Osteocyte (in vitro differentiated cells): Measurements from ENCODE around the gene ETV5. TPM values are rescaled to one million over a fixed set of nuclear protein-coding genes. Genes with fewer than 3 reads are reported as not detected.

Experiments used
- DNase-seq: peaks from one replicate; pipeline ENCODE4 v3.0.0; 2021; ENCODE audit warnings: mixed read lengths; ENCODE audit not compliant: unreplicated experiment; ENCODE audit errors: extremely low spot score
- H3K27ac Mint-ChIP-seq: one replicate; pipeline ENCODE4 v1.8.0; 2021; ENCODE audit warnings: mild to moderate bottlenecking, mixed read lengths; ENCODE audit not compliant: unreplicated experiment
- H3K27me3 Mint-ChIP-seq: one replicate; pipeline ENCODE4 v1.8.0; 2021; ENCODE audit warnings: mixed read lengths; ENCODE audit not compliant: unreplicated experiment
- H3K36me3 Mint-ChIP-seq: one replicate; pipeline ENCODE4 v1.8.0; 2021; ENCODE audit warnings: mixed read lengths; ENCODE audit not compliant: unreplicated experiment
- H3K4me1 Mint-ChIP-seq: one replicate; pipeline ENCODE4 v1.8.0; 2021; ENCODE audit warnings: mixed read lengths; ENCODE audit not compliant: unreplicated experiment
- H3K4me3 Mint-ChIP-seq: one replicate; pipeline ENCODE4 v1.8.0; 2021; ENCODE audit warnings: mild to moderate bottlenecking, moderate library complexity, mixed read lengths; ENCODE audit not compliant: unreplicated experiment
- H3K9me3 Mint-ChIP-seq: one replicate; pipeline ENCODE4 v1.8.0; 2021; ENCODE audit warnings: mixed read lengths; ENCODE audit not compliant: unreplicated experiment
- CTCF ChIP-seq: fragments of 200-600 bp; sonication (generic); IDR thresholded peaks from 2 replicates; pipeline ENCODE4 v1.5.0; 2021; ENCODE audit warnings: antibody characterized with exemption, mild to moderate bottlenecking, moderate library complexity
- total RNA-seq: library from RNA; stranded (reverse); gene quantifications from 2 replicates; pipeline ENCODE4 v1.2.1, GENCODE V29; 2021

ETV5 gene
- total RNA-seq, 1 donor from 2014 or later = 63.6 TPM

GRCh38 chr3:186143250-186143649, 34.4 kb upstream of the ETV5 start:
- Mint-ChIP-seq H3K4me3 (no peak overlapping the region), H3K36me3 (no peaks in the 10 kb centered on the region), H3K27me3 (peaks cover 26% of the 10 kb centered on the region), H3K9me3 (no peaks in the 10 kb centered on the region), H3K27ac (no peak overlapping the region), H3K4me1 (no peaks in the 10 kb centered on the region)
- no peak for DNase-seq
- TF ChIP-seq CTCF = no peak

- no peak for TF ChIP-seq CTCF
- no peak for DNase-seq
- Mint-ChIP-seq H3K36me3 (no peaks in the 10 kb centered on the region), H3K27me3 (peaks cover 26% of the 10 kb centered on the region), H3K4me1 (no peaks in the 10 kb centered on the region), H3K9me3 (no peaks in the 10 kb centered on the region), H3K4me3 (no peak overlapping the region), H3K27ac (no peak overlapping the region)
These were observed 33.6 kb upstream of the ETV5 start for GRCh38 chr3:186142393-186142932.

GRCh38 chr3:186141790-186142189, 32.9 kb upstream of the ETV5 start:
- Mint-ChIP-seq H3K27me3 (peaks cover 26% of the 10 kb centered on the region), H3K27ac (no peak overlapping the region), H3K4me3 (no peak overlapping the region), H3K9me3 (no peaks in the 10 kb centered on the region), H3K36me3 (no peaks in the 10 kb centered on the region), H3K4me1 (no peaks in the 10 kb centered on the region)
- TF ChIP-seq CTCF = no peak
- DNase-seq = no peak

- TF ChIP-seq CTCF = no peak
- no peaks in the 10 kb centered on the region for H3K36me3 Mint-ChIP-seq
- no peaks in the 10 kb centered on the region for H3K4me1 Mint-ChIP-seq
- H3K9me3 Mint-ChIP-seq = no peaks in the 10 kb centered on the region
- no peak for DNase-seq
- H3K4me3 Mint-ChIP-seq = no peak overlapping the region
- no peak overlapping the region for H3K27ac Mint-ChIP-seq
- H3K27me3 Mint-ChIP-seq = peaks cover 21% of the 10 kb centered on the region
These were observed 29.5 kb upstream of the ETV5 start for GRCh38 chr3:186138272-186138981.

- no peak for TF ChIP-seq CTCF
- Mint-ChIP-seq H3K9me3 (no peaks in the 10 kb centered on the region), H3K27me3 (peaks cover 15% of the 10 kb centered on the region), H3K27ac (no peak overlapping the region), H3K4me1 (no peaks in the 10 kb centered on the region), H3K4me3 (no peak overlapping the region), H3K36me3 (no peaks in the 10 kb centered on the region)
- DNase-seq = no peak
These were observed 28.3 kb upstream of the ETV5 start for GRCh38 chr3:186137051-186137685.
